Liver (tissue), 3 donors: ENCODE data around the gene BCAP31.
"Not testable (repeated sequence)": the region's sequence is repeated elsewhere in the genome, so short reads cannot be mapped to it uniquely, and the experiment has no call there.

Experiments used
- GABPA ChIP-seq, 2 donors: IDR thresholded peaks in 1 of 2; conservative IDR thresholded peaks in 1 of 2; 2 replicates each; pipeline ENCODE4 v1.6.1; 2016; ENCODE audit warnings: antibody characterized with exemption in 2 of 2, mild to moderate bottlenecking in 1 of 2, moderate library complexity in 1 of 2
- MAX ChIP-seq: IDR thresholded peaks from 2 replicates; pipeline ENCODE4 v1.6.1; 2016; ENCODE audit warnings: antibody characterized with exemption
- REST ChIP-seq: IDR thresholded peaks from 2 replicates; pipeline ENCODE4 v1.6.1; 2016; ENCODE audit warnings: antibody characterized with exemption, mild to moderate bottlenecking
- TAF1 ChIP-seq: conservative IDR thresholded peaks from 2 replicates; pipeline ENCODE4 v1.6.1; 2016; ENCODE audit warnings: antibody characterized with exemption, mild to moderate bottlenecking
- YY1 ChIP-seq: IDR thresholded peaks from 2 replicates; pipeline ENCODE4 v1.6.1; 2016; ENCODE audit warnings: antibody characterized with exemption, mild to moderate bottlenecking
- TF ChIP-seq, protein P1 (sequence below): fragments of 150-350 bp; IDR thresholded peaks from 2 replicates; pipeline ENCODE4 v1.5.1; 2017; ENCODE audit warnings: improper control_type of control experiment, low read depth, low read length; ENCODE audit not compliant: missing input control
- TF ChIP-seq, protein P2 (sequence below): IDR thresholded peaks from 2 replicates; pipeline ENCODE4 v1.6.1; 2016; ENCODE audit warnings: antibody characterized with exemption
- TF ChIP-seq, protein P3 (sequence below): IDR thresholded peaks from 2 replicates; pipeline ENCODE4 v1.6.1; 2016; ENCODE audit warnings: antibody characterized with exemption
- donor health status: healthy.
- donor health status: healthy.

DNA sequence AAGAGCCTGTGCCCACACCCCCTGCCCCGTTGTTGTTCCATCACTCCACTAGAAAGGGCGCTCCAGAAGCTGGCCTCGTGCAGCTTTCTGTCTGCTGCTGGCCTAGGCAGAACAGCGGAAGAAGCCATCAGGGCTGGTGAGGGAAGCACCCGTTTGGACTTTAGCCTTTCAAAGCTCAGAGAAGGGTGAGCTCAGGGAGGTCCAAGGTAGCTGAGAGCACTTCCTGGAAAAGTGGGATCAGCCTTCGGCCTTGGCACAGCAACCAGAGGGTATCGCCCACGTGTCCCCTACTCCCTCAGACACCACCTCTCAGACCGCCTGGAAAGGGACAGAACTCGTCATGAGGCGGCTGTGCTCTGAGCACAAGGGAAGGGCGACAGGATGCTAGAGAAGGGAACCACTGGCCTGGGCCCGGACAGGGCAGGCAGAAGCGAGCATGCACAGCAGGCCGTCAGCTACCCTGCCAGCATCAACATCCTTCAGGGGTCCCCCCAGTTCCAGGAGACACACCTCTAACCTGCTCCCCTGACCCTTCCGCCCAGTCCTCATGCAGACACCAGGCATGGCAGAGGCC is 24.9 kb downstream of the BCAP31 start:
- not testable (repeated sequence) for TF ChIP-seq YY1; TAF1; REST; GABPA (IDR thresholded peaks at IDR 0.05 in 1 of 2, conservative IDR thresholded peaks at IDR 0.05 in 1 of 2); MAX
- TF ChIP-seq, protein P1, sequence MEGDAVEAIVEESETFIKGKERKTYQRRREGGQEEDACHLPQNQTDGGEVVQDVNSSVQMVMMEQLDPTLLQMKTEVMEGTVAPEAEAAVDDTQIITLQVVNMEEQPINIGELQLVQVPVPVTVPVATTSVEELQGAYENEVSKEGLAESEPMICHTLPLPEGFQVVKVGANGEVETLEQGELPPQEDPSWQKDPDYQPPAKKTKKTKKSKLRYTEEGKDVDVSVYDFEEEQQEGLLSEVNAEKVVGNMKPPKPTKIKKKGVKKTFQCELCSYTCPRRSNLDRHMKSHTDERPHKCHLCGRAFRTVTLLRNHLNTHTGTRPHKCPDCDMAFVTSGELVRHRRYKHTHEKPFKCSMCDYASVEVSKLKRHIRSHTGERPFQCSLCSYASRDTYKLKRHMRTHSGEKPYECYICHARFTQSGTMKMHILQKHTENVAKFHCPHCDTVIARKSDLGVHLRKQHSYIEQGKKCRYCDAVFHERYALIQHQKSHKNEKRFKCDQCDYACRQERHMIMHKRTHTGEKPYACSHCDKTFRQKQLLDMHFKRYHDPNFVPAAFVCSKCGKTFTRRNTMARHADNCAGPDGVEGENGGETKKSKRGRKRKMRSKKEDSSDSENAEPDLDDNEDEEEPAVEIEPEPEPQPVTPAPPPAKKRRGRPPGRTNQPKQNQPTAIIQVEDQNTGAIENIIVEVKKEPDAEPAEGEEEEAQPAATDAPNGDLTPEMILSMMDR = not testable (repeated sequence)
- TF ChIP-seq, protein P2, sequence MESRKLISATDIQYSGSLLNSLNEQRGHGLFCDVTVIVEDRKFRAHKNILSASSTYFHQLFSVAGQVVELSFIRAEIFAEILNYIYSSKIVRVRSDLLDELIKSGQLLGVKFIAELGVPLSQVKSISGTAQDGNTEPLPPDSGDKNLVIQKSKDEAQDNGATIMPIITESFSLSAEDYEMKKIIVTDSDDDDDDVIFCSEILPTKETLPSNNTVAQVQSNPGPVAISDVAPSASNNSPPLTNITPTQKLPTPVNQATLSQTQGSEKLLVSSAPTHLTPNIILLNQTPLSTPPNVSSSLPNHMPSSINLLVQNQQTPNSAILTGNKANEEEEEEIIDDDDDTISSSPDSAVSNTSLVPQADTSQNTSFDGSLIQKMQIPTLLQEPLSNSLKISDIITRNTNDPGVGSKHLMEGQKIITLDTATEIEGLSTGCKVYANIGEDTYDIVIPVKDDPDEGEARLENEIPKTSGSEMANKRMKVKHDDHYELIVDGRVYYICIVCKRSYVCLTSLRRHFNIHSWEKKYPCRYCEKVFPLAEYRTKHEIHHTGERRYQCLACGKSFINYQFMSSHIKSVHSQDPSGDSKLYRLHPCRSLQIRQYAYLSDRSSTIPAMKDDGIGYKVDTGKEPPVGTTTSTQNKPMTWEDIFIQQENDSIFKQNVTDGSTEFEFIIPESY = not testable (repeated sequence)
- TF ChIP-seq, protein P3, sequence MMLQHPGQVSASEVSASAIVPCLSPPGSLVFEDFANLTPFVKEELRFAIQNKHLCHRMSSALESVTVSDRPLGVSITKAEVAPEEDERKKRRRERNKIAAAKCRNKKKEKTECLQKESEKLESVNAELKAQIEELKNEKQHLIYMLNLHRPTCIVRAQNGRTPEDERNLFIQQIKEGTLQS = not testable (repeated sequence)
